Heart left ventricle (tissue), 16 donors: Measurements from ENCODE around the gene F7. TPM values are rescaled to one million over a fixed set of nuclear protein-coding genes. Genes with fewer than 3 reads are reported as not detected.
"Not testable (repeated sequence)": the region's sequence is repeated elsewhere in the genome, so short reads cannot be mapped to it uniquely, and the experiment has no call there.

Experiments used
- ATAC-seq, 4 donors: fragments of 200-7000 bp; cut with Tn5 transposase; one replicate each; pipeline ENCODE4 v1.9.1; 2020 to 2022; ENCODE audit warnings: moderate library complexity in 4 of 4, mild to moderate bottlenecking in 3 of 4, moderate number of reproducible peaks in 1 of 4
- DNase-seq, 5 donors: peaks; one replicate each; pipeline ENCODE4 v3.0.0-alpha.2; 2020
- H3K27ac ChIP-seq, 12 donors: fragments of 200-600 bp; sonication (generic) in 4 of 12; one replicate each; pipeline versions ENCODE4 v1.5.0 to v1.8.0; 2016 to 2022; ENCODE audit warnings: mild to moderate bottlenecking in 2 of 12
- H3K27me3 ChIP-seq, 9 donors: fragments of 200-600 bp; sonication (generic) in 2 of 9; one replicate each; pipeline versions ENCODE4 v1.5.1 to v1.8.0; 2016 to 2022; ENCODE audit warnings: mild to moderate bottlenecking in 3 of 9
- H3K36me3 ChIP-seq, 9 donors: fragments of 200-600 bp; sonication (generic) in 2 of 9; one replicate each; pipeline versions ENCODE4 v1.5.0 to v1.8.0; 2018 to 2022; ENCODE audit warnings: mild to moderate bottlenecking in 2 of 9
- H3K4me1 ChIP-seq, 12 donors: fragments of 200-600 bp; sonication (generic) in 4 of 12; one replicate each; pipeline versions ENCODE4 v1.5.0 to v1.8.0; 2016 to 2022; ENCODE audit warnings: mild to moderate bottlenecking in 3 of 12
- H3K4me3 ChIP-seq, 12 donors: fragments of 200-600 bp; sonication (generic) in 4 of 12; one replicate each; pipeline versions ENCODE4 v1.5.0 to v1.8.0; 2017 to 2022; ENCODE audit warnings: mild to moderate bottlenecking in 9 of 12, moderate library complexity in 4 of 12
- H3K9me3 ChIP-seq, 12 donors: fragments of 200-600 bp; sonication (generic) in 4 of 12; one replicate each; pipeline versions ENCODE4 v1.5.0 to v1.8.0; 2016 to 2022; ENCODE audit warnings: mild to moderate bottlenecking in 1 of 12
- POLR2A ChIP-seq, 2 donors: fragments of 450-650 bp; IDR thresholded peaks; one replicate each; pipeline ENCODE4 v1.6.1; 2017; ENCODE audit warnings: antibody characterized with exemption in 2 of 2, mild to moderate bottlenecking in 2 of 2, moderate library complexity in 2 of 2
- WGBS, 4 donors: extraction: QIAGEN DNeasy Blood & Tissue Kit in 2 of 4; methylation state at CpG; one replicate each; pipeline versions ENCODE4 v1.1.5 to v1.1.7; 2013 to 2018; 5-methylcytosine and 5-hydroxymethylcytosine counted together
- intact Hi-C, 10 donors: fragments of 100-400 bp; cut with DNase I; formaldehyde crosslinking; loops; one replicate each; pipeline versions ENCODE4 v1.11.1 to v1.14.2; 2022
- long read RNA-seq, 3 donors: library from polyadenylated mRNA; unstranded; transcript quantifications; one replicate each; pipeline ENCODE4 v2.0.0, GENCODE V29; 2020 to 2021
- polyA plus RNA-seq, 2 donors: library from polyadenylated mRNA; stranded (reverse); fragments of 200-250 nt; gene quantifications; one replicate each; pipeline ENCODE4 v1.2.3, GENCODE V29; 2013
- total RNA-seq, 9 donors: library from RNA; depleted of rRNA in 2 of 9; stranded (reverse); fragments of >200 nt in 2 of 9; fragmentation: NEBNext Ultra II Directional in 3 of 9; extraction: Animal tissue kit (Norgen Biotek cat#: 25700) in 3 of 9; gene quantifications; one replicate each; pipeline versions ENCODE4 v1.1.0 to v1.2.4, GENCODE V29; 2016 to 2023
- TF ChIP-seq, protein P1 (sequence below), 12 donors: fragments of 200-600 bp; sonication (generic) in 4 of 12; IDR thresholded peaks; one replicate each; pipeline versions ENCODE4 v1.5.0 to v1.8.0; 2018 to 2022; ENCODE audit warnings: antibody characterized with exemption in 12 of 12, mild to moderate bottlenecking in 5 of 12
- donor health status: ischemic (EF 13 %, LVEDD 7.1; RV severe dilation, severe dysfunction).
- donor health status: healthy with polysubstance abuse.
- donor health status: DM: no; HTN: yes; CAD: no.
- donor health status: DM: no; HTN: no; CAD: no.
- donor health status: ischemic (EF 25% LVEDD 6.9; RV normal size, moderate dysfunction).
- donor health status: ischemic (EF 25% LVEDD 5.7; RV mildly dilated, moderate dysfunction).
- donor health status: healthy.
- donor health status: DM: yes; HTN: yes; CAD: no.
- donor health status: ischemic (EF 35%, LVEDD 5.7; RV mildly dilated, moderate dysfunction).
- donor health status: nonischemic (EF 11% LVEDD 7.7; RV severe dilation, severe dysfunction).
- donor health status: DM: yes; HTN: yes; CAD: no.
- donor health status: PGD.
- donor health status: ischemic (EF 29% LVEDD 5.4; RV normal size, mild dysfunction).
- donor health status: nonischemic (EF 23%, LVEDD 6.1; RV moderate dilation, normal function).

Gene F7
- under 1 TPM in 3 of 9 donors, not detected in 6; 0.10 to 0.41 (median 0.16) TPM for total RNA-seq
- polyA plus RNA-seq: under 1 TPM in 1 of 2 donors, not detected in 1; 0.01 TPM
- long read RNA-seq, donor 1: 0 reads
- long read RNA-seq, donor 2: 0 reads
- long read RNA-seq, donor 3: 0 reads

DNA sequence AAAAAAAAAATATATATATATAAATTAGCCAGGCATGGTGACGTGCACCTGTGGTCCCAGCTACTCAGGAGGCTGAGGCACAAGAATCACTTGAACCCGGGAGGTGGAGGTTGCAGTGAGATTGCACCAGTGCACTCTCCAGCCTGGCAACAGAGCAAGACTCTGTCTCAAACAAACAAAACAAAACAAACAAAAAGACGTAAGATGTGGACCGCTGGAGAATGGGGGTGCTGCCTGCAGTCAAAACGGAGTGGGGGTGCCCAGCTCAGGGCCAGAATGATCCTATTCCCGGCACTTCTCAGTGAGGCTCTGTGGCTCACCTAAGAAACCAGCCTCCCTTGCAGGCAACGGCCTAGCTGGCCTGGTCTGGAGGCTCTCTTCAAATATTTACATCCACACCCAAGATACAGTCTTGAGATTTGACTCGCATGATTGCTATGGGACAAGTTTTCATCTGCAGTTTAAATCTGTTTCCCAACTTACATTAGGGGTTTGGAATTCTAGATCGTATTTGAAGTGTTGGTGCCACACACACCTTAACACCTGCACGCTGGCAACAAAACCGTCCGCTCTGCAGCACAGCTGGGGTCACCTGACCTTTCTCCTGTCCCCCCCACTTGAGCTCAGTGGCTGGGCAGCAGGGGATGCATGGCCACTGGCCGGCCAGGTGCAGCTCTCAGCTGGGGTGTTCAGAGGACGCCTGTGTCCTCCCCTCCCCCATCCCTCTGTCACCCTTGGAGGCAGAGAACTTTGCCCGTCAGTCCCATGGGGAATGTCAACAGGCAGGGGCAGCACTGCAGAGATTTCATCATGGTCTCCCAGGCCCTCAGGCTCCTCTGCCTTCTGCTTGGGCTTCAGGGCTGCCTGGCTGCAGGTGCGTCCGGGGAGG is at the start of gene F7:
Gene F7 (plus strand): TSS at position 760 of the 889 bp plus-strand sequence. CDS start 51 bp downstream, at position 811.
- WGBS, 4 donors: 71 to 73% (median 73%) methylated on average over 14 to 17 of the region's 17 CpGs
- no peak within 1 kb of the TSS for H3K27ac ChIP-seq
- no peaks in the 10 kb centered on the region for H3K9me3 ChIP-seq
- peaks cover 0 to 11% (median 5%) of the 10 kb centered on the region in 12 donors for H3K4me1 ChIP-seq
- H3K36me3 ChIP-seq: no peaks in the 10 kb centered on the region
- intact Hi-C loops: no loop called here
- no peak within 1 kb of the TSS for H3K4me3 ChIP-seq
- DNase-seq (peak in 1 of 5 donors; percentile 41), ATAC-seq (no peak)
- H3K27me3 ChIP-seq: peaks cover 4 to 13% (median 12%) of the 10 kb centered on the region in 9 donors
- TF ChIP-seq, protein P1, sequence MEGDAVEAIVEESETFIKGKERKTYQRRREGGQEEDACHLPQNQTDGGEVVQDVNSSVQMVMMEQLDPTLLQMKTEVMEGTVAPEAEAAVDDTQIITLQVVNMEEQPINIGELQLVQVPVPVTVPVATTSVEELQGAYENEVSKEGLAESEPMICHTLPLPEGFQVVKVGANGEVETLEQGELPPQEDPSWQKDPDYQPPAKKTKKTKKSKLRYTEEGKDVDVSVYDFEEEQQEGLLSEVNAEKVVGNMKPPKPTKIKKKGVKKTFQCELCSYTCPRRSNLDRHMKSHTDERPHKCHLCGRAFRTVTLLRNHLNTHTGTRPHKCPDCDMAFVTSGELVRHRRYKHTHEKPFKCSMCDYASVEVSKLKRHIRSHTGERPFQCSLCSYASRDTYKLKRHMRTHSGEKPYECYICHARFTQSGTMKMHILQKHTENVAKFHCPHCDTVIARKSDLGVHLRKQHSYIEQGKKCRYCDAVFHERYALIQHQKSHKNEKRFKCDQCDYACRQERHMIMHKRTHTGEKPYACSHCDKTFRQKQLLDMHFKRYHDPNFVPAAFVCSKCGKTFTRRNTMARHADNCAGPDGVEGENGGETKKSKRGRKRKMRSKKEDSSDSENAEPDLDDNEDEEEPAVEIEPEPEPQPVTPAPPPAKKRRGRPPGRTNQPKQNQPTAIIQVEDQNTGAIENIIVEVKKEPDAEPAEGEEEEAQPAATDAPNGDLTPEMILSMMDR (IDR thresholded peaks at IDR 0.05): no peak
- no peak for TF ChIP-seq POLR2A (IDR thresholded peaks at IDR 0.05)

- H3K4me1 ChIP-seq: peaks cover 0 to 7% (median 0%) of the 10 kb centered on the region in 12 donors
- H3K36me3 ChIP-seq: peaks cover 0 to 16% (median 0%) of the 10 kb centered on the region in 9 donors
- no peak overlapping the region for H3K27ac ChIP-seq
- WGBS, 4 donors: 86 to 100% (median 95%) methylated on average over 1 of the region's 1 CpG
- ATAC-seq: no peak
- no peaks in the 10 kb centered on the region for H3K9me3 ChIP-seq
- H3K4me3 ChIP-seq: no peak overlapping the region
- peak in 1 of 5 donors; percentile 25 for DNase-seq
- intact Hi-C loops: no loop called here
- no peak for TF ChIP-seq POLR2A (IDR thresholded peaks at IDR 0.05)
- TF ChIP-seq, protein P1 (IDR thresholded peaks at IDR 0.05): no peak
- H3K27me3 ChIP-seq: peaks cover 0 to 3% (median 0%) of the 10 kb centered on the region in 9 donors
Measured at GRCh38 chr13:113057084-113057483, 48.5 kb upstream of the F7 start.

DNA sequence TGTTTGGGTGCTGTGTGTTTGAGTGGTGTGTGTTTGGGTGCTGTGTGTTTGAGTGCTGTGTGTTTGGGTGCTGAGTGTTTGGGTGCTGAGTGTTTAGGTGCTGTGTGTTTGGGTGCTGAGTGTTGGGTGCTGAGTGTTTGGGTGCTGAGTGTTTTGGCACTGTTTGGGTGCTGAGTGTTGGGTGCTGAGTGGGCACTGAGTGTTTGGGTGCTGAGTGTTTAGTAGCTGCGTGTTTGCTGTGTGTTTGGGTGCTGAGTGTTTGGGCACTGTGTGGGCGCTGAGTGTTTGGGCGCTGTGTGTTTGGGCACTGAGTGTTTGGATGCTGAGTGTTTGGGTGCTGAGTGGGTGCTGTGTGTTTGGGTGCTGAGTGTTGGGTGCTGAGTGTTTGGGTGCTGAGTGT is 48.0 kb upstream of the F7 start:
- H3K27me3 ChIP-seq, intact Hi-C loops, ATAC-seq, H3K4me1 ChIP-seq, H3K27ac ChIP-seq, H3K9me3 ChIP-seq, H3K4me3 ChIP-seq: not testable (repeated sequence)
- WGBS, 4 donors: 94 to 98% (median 96%) methylated on average over 3 of the region's 3 CpGs
- peaks cover 0 to 17% (median 0%) of the 10 kb centered on the region in 9 donors for H3K36me3 ChIP-seq
- peak in 1 of 5 donors; percentile 29 for DNase-seq

DNA sequence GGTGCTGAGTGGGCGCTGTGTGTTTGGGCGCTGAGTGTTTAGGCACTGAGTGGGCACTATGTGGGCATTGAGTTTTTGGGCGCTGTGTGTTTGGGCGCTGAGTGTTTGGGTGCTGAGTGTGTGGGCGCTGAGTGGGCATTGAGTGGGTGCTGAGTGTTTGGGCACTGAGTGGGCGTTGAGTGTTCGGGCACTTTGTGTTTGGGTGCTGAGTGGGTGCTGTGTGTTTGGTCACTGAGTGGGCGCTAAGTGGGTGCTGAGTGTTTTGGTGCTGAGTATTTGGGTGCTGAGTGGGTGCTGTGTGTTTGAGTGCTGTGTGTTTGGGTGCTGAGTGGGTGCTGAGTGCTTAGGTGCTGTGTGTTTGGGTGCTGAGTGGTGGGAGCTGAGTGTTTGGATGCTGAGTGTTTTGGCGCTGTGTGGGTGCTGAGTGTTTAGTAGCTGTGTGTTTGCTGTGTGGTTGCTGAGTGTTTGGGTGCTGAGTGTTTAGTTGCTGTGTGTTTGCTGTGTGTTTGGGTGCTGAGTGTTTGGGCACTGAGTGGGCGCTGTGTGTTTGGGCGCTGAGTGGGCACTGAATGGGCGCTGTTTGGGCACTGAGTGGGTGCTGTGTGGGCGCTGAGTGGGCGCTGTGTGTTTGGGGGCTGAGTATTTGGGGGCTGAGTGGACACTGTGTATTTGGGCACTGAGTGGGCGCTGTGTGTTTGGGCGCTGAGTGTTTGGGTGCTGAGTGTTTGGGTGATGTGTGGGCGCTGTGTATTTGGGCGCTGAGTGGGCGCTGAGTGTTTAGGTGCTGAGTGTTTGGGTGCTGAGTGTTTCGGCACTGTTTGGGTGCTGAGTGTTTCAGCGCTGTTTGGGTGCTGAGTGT is 47.2 kb upstream of the F7 start:
- Histone ChIP-seq H3K9me3 (no peaks in the 10 kb centered on the region), H3K4me1 (peaks cover 0 to 5% (median 0%) of the 10 kb centered on the region in 12 donors), H3K36me3 (peaks cover 0 to 24% (median 0%) of the 10 kb centered on the region in 9 donors), H3K4me3 (no peak overlapping the region), H3K27me3 (no peaks in the 10 kb centered on the region), H3K27ac (no peak overlapping the region)
- intact Hi-C loops: no loop called here
- WGBS, 4 donors: 92 to 93% (median 93%) methylated on average over 21 of the region's 21 CpGs
- ATAC-seq (no peak), DNase-seq (peak in 2 of 5 donors; percentile 4 to 26)
- TF ChIP-seq, protein P1 (IDR thresholded peaks at IDR 0.05): no peak
- no peak for TF ChIP-seq POLR2A (IDR thresholded peaks at IDR 0.05)
